H1 (cell line): ENCODE results near the gene GPR17. TPM values are rescaled to one million over a fixed set of nuclear protein-coding genes. Genes with fewer than 3 reads are reported as not detected.

Source experiments
- CTCF ChIA-PET: fragments of 300-600 bp; sonication (Branson Sonifier 250); formaldehyde crosslinking; loops from one replicate; lab custom pipeline; 2021; ENCODE audit not compliant: partially characterized antibody; lab: Charles Lee
- POLR2A ChIA-PET: fragments of 300-600 bp; sonication (Branson Sonifier 250); formaldehyde crosslinking; loops from one replicate; lab custom pipeline; 2021; ENCODE audit warnings: inconsistent platforms; ENCODE audit not compliant: partially characterized antibody; lab: Charles Lee
- DNase-seq, 2 experiments: peaks; one replicate each; pipeline versions ENCODE4 v3.0.0 to v3.0.0-alpha.2; 2010 to 2022; ENCODE audit warnings: low spot score in 2 of 2, low read depth in 1 of 2, mixed read lengths in 1 of 2
- FAIRE-seq: peaks from 2 replicates; lab custom pipeline; 2011; peaks lifted over from hg19 to GRCh38; lab: Jason Lieb, UNC
- H2AFZ ChIP-seq: 2 replicates; pipeline ENCODE4 v1.8.1; 2012; ENCODE audit warnings: low read length, inconsistent platforms
- H2AK5ac ChIP-seq: 2 replicates; pipeline ENCODE4 v1.6.1; 2013; ENCODE audit warnings: low read depth, low read length
- H2BK120ac ChIP-seq: replicated peaks from 2 replicates; pipeline ENCODE3; 2013; ENCODE audit warnings: low read depth, low read length, inconsistent platforms
- H2BK12ac ChIP-seq: 2 replicates; pipeline ENCODE4 v1.6.1; 2013; ENCODE audit warnings: low read depth, low read length
- H2BK15ac ChIP-seq: 2 replicates; pipeline ENCODE4 v1.6.1; 2013; ENCODE audit warnings: low read length
- H2BK20ac ChIP-seq: 2 replicates; pipeline ENCODE4 v1.6.1; 2013; ENCODE audit warnings: low read length
- H2BK5ac ChIP-seq: 2 replicates; pipeline ENCODE4 v1.6.1; 2013; ENCODE audit warnings: low read depth, low read length
- H3K14ac ChIP-seq: 2 replicates; pipeline ENCODE4 v1.6.1; 2013; ENCODE audit warnings: inconsistent platforms; ENCODE audit not compliant: insufficient read length
- H3K18ac ChIP-seq: 2 replicates; pipeline ENCODE4 v1.6.1; 2013; ENCODE audit warnings: low read length; ENCODE audit errors: extremely low read depth
- H3K23ac ChIP-seq: 2 replicates; pipeline ENCODE4 v1.6.1; 2013; ENCODE audit warnings: inconsistent platforms; ENCODE audit not compliant: insufficient read length
- H3K23me2 ChIP-seq: 2 replicates; pipeline ENCODE4 v1.6.1; 2013; ENCODE audit warnings: low read depth, low read length
- H3K27ac ChIP-seq: 2 replicates; pipeline ENCODE4 v1.6.1; 2011; ENCODE audit warnings: low read depth, low read length, inconsistent platforms
- H3K27me3 ChIP-seq, 4 experiments: replicated peaks in 1 of 4; 1 replicate in 1 of 4; 2 replicates in 3 of 4; pipeline versions ENCODE4 v1.6.1 to v1.8.1; 2011 to 2013; ENCODE audit warnings: low read length in 3 of 4, mild to moderate bottlenecking in 3 of 4, inconsistent platforms in 2 of 4, mixed read lengths in 2 of 4, moderate library complexity in 1 of 4; ENCODE audit not compliant: control insufficient read depth in 3 of 4, insufficient read depth in 3 of 4; ENCODE audit errors: extremely low read depth in 1 of 4
- H3K36me3 ChIP-seq, 4 experiments: 2 replicates each; pipeline versions ENCODE4 v1.6.1 to v1.8.1; 2011 to 2013; ENCODE audit warnings: mild to moderate bottlenecking in 4 of 4, low read length in 3 of 4, moderate library complexity in 2 of 4, control low read depth in 1 of 4, inconsistent platforms in 1 of 4; ENCODE audit not compliant: insufficient read depth in 4 of 4, control insufficient read depth in 2 of 4
- H3K4ac ChIP-seq: replicated peaks from 2 replicates; pipeline ENCODE3; 2013; ENCODE audit warnings: low read length, low read depth, mixed read lengths, inconsistent platforms; ENCODE audit not compliant: insufficient read length
- H3K4me1 ChIP-seq, 4 experiments: replicated peaks in 1 of 4; 1 replicate in 1 of 4; 2 replicates in 3 of 4; pipeline versions ENCODE4 v1.6.1 to v1.8.1; 2011 to 2013; ENCODE audit warnings: low read length in 3 of 4, inconsistent platforms in 2 of 4, mixed read lengths in 1 of 4; ENCODE audit not compliant: insufficient read depth in 4 of 4, control insufficient read depth in 3 of 4
- H3K4me2 ChIP-seq, 2 experiments: 2 replicates each; pipeline versions ENCODE4 v1.6.1 to v1.8.1; 2011 to 2013; ENCODE audit warnings: low read depth in 2 of 2, low read length in 2 of 2, control low read depth in 1 of 2, inconsistent platforms in 1 of 2, mild to moderate bottlenecking in 1 of 2; ENCODE audit not compliant: insufficient read depth in 1 of 2
- H3K4me3 ChIP-seq, 4 experiments: fragments of 200-600, 300-600 bp in 1 of 4; sonication (generic), shearing (Covaris generic), sonication (Bioruptor Twin) in 1 of 4; 2 replicates each; pipeline versions ENCODE4 v1.5.1 to v1.8.1; 2011 to 2016; ENCODE audit warnings: low read length in 4 of 4, low read depth in 3 of 4, control low read depth in 2 of 4, inconsistent platforms in 2 of 4, mild to moderate bottlenecking in 2 of 4, mixed read lengths in 1 of 4, moderate library complexity in 1 of 4; ENCODE audit not compliant: insufficient read depth in 2 of 4; ENCODE audit errors: extremely low read depth in 1 of 4
- H3K56ac ChIP-seq: replicated peaks from 2 replicates; pipeline ENCODE3; 2013; ENCODE audit warnings: low read depth, mild to moderate bottlenecking, mixed read lengths, low read length, inconsistent platforms; ENCODE audit not compliant: insufficient read length
- H3K79me1 ChIP-seq: 2 replicates; pipeline ENCODE4 v1.6.1; 2013; ENCODE audit warnings: low read depth, low read length, control low read depth
- H3K79me2 ChIP-seq, 2 experiments: 2 replicates each; pipeline versions ENCODE4 v1.6.1 to v1.8.1; 2012 to 2013; ENCODE audit warnings: low read length in 2 of 2, mild to moderate bottlenecking in 2 of 2, inconsistent platforms in 1 of 2; ENCODE audit not compliant: insufficient read depth in 2 of 2, control insufficient read depth in 1 of 2
- H3K9ac ChIP-seq, 4 experiments: replicated peaks in 1 of 4; 1 replicate in 1 of 4; 2 replicates in 3 of 4; pipeline versions ENCODE4 v1.6.1 to v1.8.1; 2011 to 2013; ENCODE audit warnings: low read depth in 3 of 4, low read length in 3 of 4, control low read depth in 2 of 4, mild to moderate bottlenecking in 2 of 4, moderate library complexity in 2 of 4, inconsistent platforms in 1 of 4; ENCODE audit errors: extremely low read depth in 1 of 4
- H3K9me3 ChIP-seq, 2 experiments: 2 replicates each; pipeline versions ENCODE4 v1.6.1 to v1.8.1; 2012 to 2013; ENCODE audit warnings: mild to moderate bottlenecking in 2 of 2, moderate library complexity in 2 of 2, control low read depth in 1 of 2, inconsistent platforms in 1 of 2, low read depth in 1 of 2, low read length in 1 of 2, mixed read lengths in 1 of 2; ENCODE audit not compliant: insufficient read depth in 2 of 2
- H4K20me1 ChIP-seq, 2 experiments: replicated peaks in 1 of 2; 2 replicates each; pipeline versions ENCODE3 to v1.8.1; 2011 to 2013; ENCODE audit warnings: inconsistent platforms in 2 of 2, low read length in 2 of 2, mild to moderate bottlenecking in 1 of 2; ENCODE audit not compliant: insufficient read depth in 2 of 2, control insufficient read depth in 1 of 2
- H4K5ac ChIP-seq: 2 replicates; pipeline ENCODE4 v1.6.1; 2013; ENCODE audit warnings: low read length, low read depth, mixed read lengths, inconsistent platforms; ENCODE audit not compliant: insufficient read length
- H4K8ac ChIP-seq: 2 replicates; pipeline ENCODE4 v1.8.0; 2013; ENCODE audit warnings: mild to moderate bottlenecking, moderate library complexity, low read length, inconsistent platforms; ENCODE audit not compliant: insufficient read depth; ENCODE audit errors: extremely low read depth
- H4K91ac ChIP-seq: replicated peaks from 2 replicates; pipeline ENCODE3; 2013; ENCODE audit warnings: low read length, mixed read lengths, inconsistent platforms; ENCODE audit not compliant: insufficient read length
- BACH1 ChIP-seq: IDR thresholded peaks from 2 replicates; pipeline ENCODE4 v1.6.1; 2012; ENCODE audit warnings: low read length, improper control_type of control experiment
- WGBS, 2 experiments: shearing (Covaris generic) in 1 of 2; methylation state at CpG; one replicate each; pipeline versions ENCODE4 v1.1.6 to v1.1.7; 2013 to 2015; ENCODE audit warnings: low lambda C conversion rate in 2 of 2, mixed read lengths in 2 of 2, inconsistent platforms in 1 of 2, low coverage in 1 of 2, missing lambda C conversion rate in 1 of 2; ENCODE audit not compliant: insufficient replicate concordance in 2 of 2, insufficient coverage in 1 of 2, insufficient read length in 1 of 2; ENCODE audit errors: extremely low coverage in 1 of 2, missing lambda C conversion rate in 1 of 2; 5-methylcytosine and 5-hydroxymethylcytosine counted together
- polyA plus RNA-seq, 7 experiments: library from polyadenylated mRNA; depleted of rRNA in 3 of 7; stranded (reverse) in 5 of 7; unstranded in 2 of 7; fragments of >200 nt in 5 of 7; fragments of 200-250 nt in 2 of 7; gene quantifications; 1 replicate in 5 of 7; 2 replicates in 1 of 7; 4 replicates in 1 of 7; pipeline versions ENCODE4 v1.2.1 to v1.2.3, GENCODE V29; 2011 to 2013; ENCODE audit warnings: missing spikeins in 2 of 7, mixed read lengths in 2 of 7
- total RNA-seq: library from RNA; stranded (reverse); fragmentation: NEBNext Ultra II Directional; extraction: Animal tissue kit (Norgen Biotek cat#: 25700); gene quantifications from 2 replicates; pipeline ENCODE4 v1.2.1, GENCODE V29; 2021

GPR17 gene
- total and polyA plus RNA-seq, 2 of the 8 experiments (the other 6 are each of a cell fraction or from before 2014, with no cell fraction given): 0.03 TPM; not detected in 1

GRCh38 chr2:127627740-127628571 is 18.0 kb upstream of the GPR17 start:
- WGBS, 2 experiments: 91% methylated on average over 18 of the region's 18 CpGs; no CpG with 5 or more reads in 1 of the 2 experiments
- Histone ChIP-seq H2BK5ac (no peak overlapping the region), H4K91ac (no peak overlapping the region), H3K23ac (no peak overlapping the region), H3K4ac (no peak overlapping the region), H3K27me3 (no peaks in the 10 kb centered on the region), H3K4me2 (no peak overlapping the region), H3K79me2 (no peaks in the 10 kb centered on the region), H3K18ac (no peak overlapping the region), H3K23me2 (no peaks in the 10 kb centered on the region), H3K9ac (no peak overlapping the region), H3K14ac (no peak overlapping the region), H2BK20ac (no peak overlapping the region), H3K56ac (no peak overlapping the region), H4K20me1 (no peaks in the 10 kb centered on the region), H4K5ac (no peak overlapping the region), H3K27ac (no peak overlapping the region), H3K79me1 (no peaks in the 10 kb centered on the region), H2BK15ac (no peak overlapping the region), H4K8ac (no peak overlapping the region), H3K4me1 (no peaks in the 10 kb centered on the region), H3K36me3 (no peaks in the 10 kb centered on the region), H3K4me3 (no peak overlapping the region), H2BK12ac (no peak overlapping the region), H2AFZ (no peak overlapping the region), H2AK5ac (no peak overlapping the region), H2BK120ac (no peak overlapping the region), H3K9me3 (no peaks in the 10 kb centered on the region)
- FAIRE-seq (no peak), DNase-seq (no peak)
- TF ChIP-seq BACH1: no peak
- CTCF ChIA-PET: interaction anchor here (0.9 to 6.4 kb wide), 4 partner anchors 12 to 26 kb away, joined by 3 to 50 read pairs (median 3); no protein-coding TSS in a partner anchor
- POLR2A ChIA-PET: no interaction called here
